Nephron (organoid): ENCODE results near the gene ZNF335.

ENCODE experiments used
- H3K27ac Mint-ChIP-seq, 3 experiments: 2 replicates each; pipeline ENCODE4 v1.8.0; 2020; ENCODE audit warnings: mixed read lengths in 3 of 3, mild to moderate bottlenecking in 2 of 3, moderate library complexity in 1 of 3
- H3K27me3 Mint-ChIP-seq: 2 replicates; pipeline ENCODE4 v1.8.0; 2021; ENCODE audit warnings: low read depth, mild to moderate bottlenecking, moderate library complexity, mixed read lengths
- H3K36me3 Mint-ChIP-seq: 2 replicates; pipeline ENCODE4 v1.8.0; 2020; ENCODE audit warnings: low read depth, mixed read lengths
- H3K4me1 Mint-ChIP-seq: 2 replicates; pipeline ENCODE4 v1.8.0; 2020; ENCODE audit warnings: mixed read lengths
- H3K4me3 Mint-ChIP-seq, 3 experiments: 2 replicates each; pipeline ENCODE4 v1.8.0; 2020; ENCODE audit warnings: mild to moderate bottlenecking in 3 of 3, mixed read lengths in 3 of 3, moderate library complexity in 2 of 3
- H3K9me3 Mint-ChIP-seq: 2 replicates; pipeline ENCODE4 v1.8.0; 2020; ENCODE audit warnings: mixed read lengths
- CTCF ChIP-seq, 3 experiments: fragments of 200-600 bp; sonication (generic); IDR thresholded peaks; one replicate each; pipeline ENCODE4 v1.5.0; 2021; ENCODE audit warnings: antibody characterized with exemption in 3 of 3; ENCODE audit not compliant: unreplicated experiment in 3 of 3

Gene ZNF335

GRCh38 chr20:45909336-45909808, 62.6 kb downstream of the ZNF335 start:
- Mint-ChIP-seq H3K4me3 (peak overlapping the region in 2 of 3 experiments; percentile 19 to 28), H3K4me1 (peaks cover 13% of the 10 kb centered on the region), H3K9me3 (no peaks in the 10 kb centered on the region), H3K36me3 (peaks cover 37% of the 10 kb centered on the region), H3K27me3 (no peaks in the 10 kb centered on the region), H3K27ac (no peak overlapping the region)
- no peak for TF ChIP-seq CTCF (IDR thresholded peaks at IDR 0.05; ENCODE audit: unreplicated experiment in 3 of 3)

- peaks cover 43% of the 10 kb centered on the region for H3K36me3 Mint-ChIP-seq
- H3K27me3 Mint-ChIP-seq, result no peaks in the 10 kb centered on the region
- no peak overlapping the region for H3K27ac Mint-ChIP-seq
- TF ChIP-seq CTCF (IDR thresholded peaks at IDR 0.05; ENCODE audit: unreplicated experiment in 3 of 3), result no peak
- H3K9me3 Mint-ChIP-seq, result no peaks in the 10 kb centered on the region
- H3K4me1 Mint-ChIP-seq, result peaks cover 11% of the 10 kb centered on the region
- no peak overlapping the region for H3K4me3 Mint-ChIP-seq
These were observed 63.9 kb downstream of the ZNF335 start for GRCh38 chr20:45908084-45908483.

- Mint-ChIP-seq H3K27me3 (no peaks in the 10 kb centered on the region), H3K4me3 (no peak overlapping the region), H3K9me3 (no peaks in the 10 kb centered on the region), H3K27ac (no peak overlapping the region), H3K36me3 (peaks cover 44% of the 10 kb centered on the region), H3K4me1 (peaks cover 9% of the 10 kb centered on the region)
- TF ChIP-seq CTCF (IDR thresholded peaks at IDR 0.05; ENCODE audit: unreplicated experiment in 3 of 3), result no peak
These were observed 64.6 kb downstream of the ZNF335 start for GRCh38 chr20:45907219-45907948.

GRCh38 chr20:45905505-45906079, 66.4 kb downstream of the ZNF335 start:
- no peak for TF ChIP-seq CTCF (IDR thresholded peaks at IDR 0.05; ENCODE audit: unreplicated experiment in 3 of 3)
- Mint-ChIP-seq H3K4me1 (peaks cover 3% of the 10 kb centered on the region), H3K36me3 (peaks cover 41% of the 10 kb centered on the region), H3K27me3 (no peaks in the 10 kb centered on the region), H3K4me3 (no peak overlapping the region), H3K9me3 (no peaks in the 10 kb centered on the region), H3K27ac (no peak overlapping the region)

- H3K4me1 Mint-ChIP-seq, result no peaks in the 10 kb centered on the region
These were observed 67.2 kb downstream of the ZNF335 start for GRCh38 chr20:45904583-45905504.

More at GRCh38 chr20:45904583-45905504, 67.2 kb downstream of the ZNF335 start:
- TF ChIP-seq CTCF (IDR thresholded peaks at IDR 0.05; ENCODE audit: unreplicated experiment in 3 of 3), result no peak
- Mint-ChIP-seq H3K27me3 (no peaks in the 10 kb centered on the region), H3K36me3 (peaks cover 39% of the 10 kb centered on the region), H3K9me3 (no peaks in the 10 kb centered on the region), H3K27ac (no peak overlapping the region), H3K4me3 (no peak overlapping the region)
